HCT116 (cell line): ENCODE results near the gene TSACC.

ENCODE experiments used
- CTCF ChIP-seq, 3 experiments: fragments of 200-600 bp in 1 of 3; sonication (generic) in 1 of 3; IDR thresholded peaks in 2 of 3; conservative IDR thresholded peaks in 1 of 3; 2 replicates each; pipeline ENCODE4 v1.5.1; 2012 to 2017; ENCODE audit warnings: low read depth in 2 of 3, low read length in 2 of 3, antibody characterized with exemption in 1 of 3, borderline replicate concordance in 1 of 3, control low read depth in 1 of 3, mild to moderate bottlenecking in 1 of 3, mixed read lengths in 1 of 3, mixed run types in 1 of 3, moderate library complexity in 1 of 3; ENCODE audit not compliant: insufficient read depth in 1 of 3
- EZH2 ChIP-seq: fragments of 200-600 bp; sonication (generic); IDR thresholded peaks from 2 replicates; pipeline ENCODE4 v1.6.1; 2017; ENCODE audit warnings: antibody characterized with exemption, mixed run types
- POLR2A ChIP-seq: IDR thresholded peaks from 2 replicates; pipeline ENCODE4 v1.7.0; 2011; ENCODE audit warnings: borderline replicate concordance; ENCODE audit not compliant: insufficient read depth, insufficient read length; ENCODE audit errors: extremely low read depth
- POLR2AphosphoS5 ChIP-seq: IDR thresholded peaks from 2 replicates; pipeline ENCODE4 v1.6.1; 2011; ENCODE audit warnings: mild to moderate bottlenecking, low read depth, low read length, moderate library complexity
- ZFX ChIP-seq: fragments of 450-650 bp; IDR thresholded peaks from 2 replicates; pipeline ENCODE4 v1.6.1; 2017

DNA sequence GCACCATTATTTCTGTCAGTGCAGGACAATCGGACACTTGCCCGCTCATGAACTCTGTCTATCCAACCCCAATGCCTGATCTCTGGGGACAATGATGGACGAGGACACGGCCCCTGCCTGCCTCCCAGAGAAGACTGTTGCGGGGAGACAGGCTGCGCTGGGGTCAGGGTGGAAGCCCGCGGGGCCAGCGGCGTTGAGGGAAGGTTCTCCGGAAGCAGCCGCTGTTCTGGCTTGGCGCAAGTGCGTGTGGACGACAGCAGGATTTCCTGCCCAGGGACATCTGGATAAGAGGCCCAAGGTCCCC lies 49.5 kb downstream of the TSACC start:
- TF ChIP-seq CTCF (IDR thresholded peaks at IDR 0.05 in 2 of 3, conservative IDR thresholded peaks at IDR 0.05 in 1 of 3; ENCODE audit: borderline replicate concordance in 1 of 3, insufficient read depth in 1 of 3, low read depth in 2 of 3, low read length in 2 of 3) (no peak), EZH2 (no peak), ZFX (no peak), POLR2A (no peak), POLR2AphosphoS5 (no peak)
